Pons (tissue), 1 donor: ENCODE results near the gene MMP3.

ENCODE experiments used
- DNase-seq: peaks from one replicate; pipeline ENCODE4 v3.0.0-alpha.2; 2016; ENCODE audit warnings: low spot score

The MMP3 gene

GRCh38 chr11:102831489-102832440 is 11.6 kb downstream of the MMP3 start:
- peak; percentile 28 for DNase-seq

- DNase-seq: no peak
Observed at GRCh38 chr11:102831128-102831488, 12.3 kb downstream of the MMP3 start.

GRCh38 chr11:102830001-102830727 is 13.2 kb downstream of the MMP3 start:
- no peak for DNase-seq

GRCh38 chr11:102829316-102830000 is 14.0 kb downstream of the MMP3 start:
- DNase-seq: no peak

GRCh38 chr11:102824556-102824955 is 18.9 kb downstream of the MMP3 start:
- no peak for DNase-seq

- DNase-seq: no peak
Observed at GRCh38 chr11:102819491-102819890, 23.9 kb downstream of the MMP3 start.

- no peak for DNase-seq
Observed at GRCh38 chr11:102813484-102813883, 29.9 kb downstream of the MMP3 start.

- no peak for DNase-seq
Observed at GRCh38 chr11:102812188-102812587, 31.2 kb downstream of the MMP3 start.

GRCh38 chr11:102810950-102811660 is 32.3 kb downstream of the MMP3 start:
- peak; percentile 30 for DNase-seq

GRCh38 chr11:102809971-102810370 is 33.4 kb downstream of the MMP3 start:
- no peak for DNase-seq

GRCh38 chr11:102807921-102808320 is 35.5 kb downstream of the MMP3 start:
- no peak for DNase-seq

- DNase-seq: no peak
Observed at GRCh38 chr11:102806296-102806695, 37.1 kb downstream of the MMP3 start.

GRCh38 chr11:102802341-102802740 is 41.1 kb downstream of the MMP3 start:
- DNase-seq: no peak

- DNase-seq: no peak
Observed at GRCh38 chr11:102800767-102801166, 42.6 kb downstream of the MMP3 start.

- no peak for DNase-seq
Observed at GRCh38 chr11:102799681-102800340, 43.6 kb downstream of the MMP3 start.

- DNase-seq: no peak
Observed at GRCh38 chr11:102798012-102798746, 45.2 kb downstream of the MMP3 start, which contains the start of gene MMP1. MMP1 (minus strand) TSS chr11:102798160; CDS start chr11:102798092, 68 bp downstream.

- DNase-seq: no peak
Observed at GRCh38 chr11:102794382-102794781, 49.0 kb downstream of the MMP3 start.

- no peak for DNase-seq
Observed at GRCh38 chr11:102793677-102794290, 49.6 kb downstream of the MMP3 start.

GRCh38 chr11:102792604-102793003 is 50.8 kb downstream of the MMP3 start:
- DNase-seq: no peak
